MM.1S (cell line): ENCODE data around the gene TMEM141.
"Not testable (repeated sequence)": the region's sequence is repeated elsewhere in the genome, so short reads cannot be mapped to it uniquely, and the experiment has no call there.

Experiments
- DNase-seq: peaks from one replicate; pipeline ENCODE4 v3.0.0-alpha.2; 2015
- H2AFZ ChIP-seq: fragments of 300-600 bp; sonication (generic); 2 replicates; pipeline ENCODE4 v1.6.0; 2016; ENCODE audit warnings: antibody characterized with exemption, low read length
- H3F3A ChIP-seq: fragments of 300-600 bp; sonication (generic); 2 replicates; pipeline ENCODE4 v1.6.1; 2016; ENCODE audit warnings: mild to moderate bottlenecking, antibody characterized with exemption, low read length, moderate library complexity, mixed read lengths; ENCODE audit not compliant: insufficient read depth
- H3K27ac ChIP-seq: fragments of 300-600 bp; sonication (generic); 2 replicates; pipeline ENCODE4 v1.5.1; 2016; ENCODE audit warnings: mild to moderate bottlenecking, low read length
- H3K27me3 ChIP-seq: fragments of 300-600 bp; sonication (generic); replicated peaks from 2 replicates; pipeline ENCODE4 v1.6.0; 2016; ENCODE audit warnings: low read length; ENCODE audit not compliant: insufficient read depth
- H3K36me3 ChIP-seq: fragments of 300-600 bp; sonication (generic); replicated peaks from 2 replicates; pipeline ENCODE4 v1.6.1; 2016; ENCODE audit warnings: mild to moderate bottlenecking, low read length, mixed read lengths; ENCODE audit not compliant: insufficient read depth
- H3K4me1 ChIP-seq: fragments of 300-600 bp; sonication (generic); 2 replicates; pipeline ENCODE4 v1.6.1; 2016; ENCODE audit warnings: low read length, mixed read lengths
- H3K4me2 ChIP-seq: fragments of 300-600 bp; sonication (generic); 2 replicates; pipeline ENCODE4 v1.6.0; 2016; ENCODE audit warnings: low read depth, low read length
- H3K4me3 ChIP-seq: fragments of 300-600 bp; sonication (generic); 2 replicates; pipeline ENCODE4 v1.5.1; 2016; ENCODE audit warnings: low read length, mixed read lengths
- H3K79me2 ChIP-seq: fragments of 300-600 bp; sonication (generic); 2 replicates; pipeline ENCODE4 v1.6.1; 2016; ENCODE audit warnings: mixed run types, low read length, mixed read lengths
- H3K9ac ChIP-seq: fragments of 300-600 bp; sonication (generic); 2 replicates; pipeline ENCODE4 v1.6.1; 2016; ENCODE audit warnings: low read length, mixed read lengths
- H3K9me2 ChIP-seq: fragments of 300-600 bp; sonication (generic); replicated peaks from 2 replicates; pipeline ENCODE4 v1.6.1; 2016; ENCODE audit warnings: mild to moderate bottlenecking, low read length, mixed read lengths; ENCODE audit not compliant: insufficient read depth
- H3K9me3 ChIP-seq: fragments of 300-600 bp; sonication (generic); replicated peaks from 2 replicates; pipeline ENCODE4 v1.6.1; 2016; ENCODE audit warnings: mild to moderate bottlenecking, low read length, mixed read lengths; ENCODE audit not compliant: insufficient read depth
- H4K20me1 ChIP-seq: fragments of 300-600 bp; sonication (generic); 2 replicates; pipeline ENCODE4 v1.6.1; 2016; ENCODE audit warnings: mild to moderate bottlenecking, low read length, moderate library complexity, mixed read lengths; ENCODE audit not compliant: insufficient read depth
- EZH2 ChIP-seq: fragments of 300-600 bp; sonication (generic); optimal IDR thresholded peaks from 2 replicates; pipeline ENCODE3; 2017; ENCODE audit warnings: low read depth, mild to moderate bottlenecking, antibody characterized with exemption, low read length, mixed read lengths
- EZH2phosphoT487 ChIP-seq: fragments of 300-600 bp; sonication (generic); IDR thresholded peaks from 2 replicates; pipeline ENCODE4 v1.6.1; 2018; ENCODE audit warnings: antibody characterized with exemption, low read length
- TF ChIP-seq, protein P1 (sequence below): fragments of 300-600 bp; sonication (generic); IDR thresholded peaks from 2 replicates; pipeline ENCODE4 v1.5.1; 2016; ENCODE audit warnings: antibody characterized with exemption, low read length, mixed read lengths

TMEM141 gene

DNA sequence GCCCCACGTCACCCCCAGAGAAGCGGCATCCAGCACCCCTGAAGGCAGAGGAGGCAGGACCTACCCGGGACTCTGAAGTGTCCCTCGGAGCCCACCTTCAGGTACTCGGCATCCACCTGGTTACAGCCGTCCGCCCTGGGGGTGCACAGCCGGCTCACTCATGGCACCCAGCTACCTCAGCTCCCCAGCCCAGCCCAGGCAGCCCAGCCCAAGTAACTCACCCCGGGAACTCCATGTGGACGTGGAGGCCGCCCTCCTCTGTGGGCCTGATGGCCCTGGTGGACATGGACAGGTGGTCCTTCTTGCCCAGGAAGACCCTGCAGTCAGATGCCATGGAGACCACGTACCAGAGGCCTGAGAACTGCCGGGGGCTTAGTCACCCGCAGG, 27.5 kb upstream of the TMEM141 start:
- no peak for DNase-seq
- Histone ChIP-seq H3K9ac (no peak overlapping the region), H3K27me3 (peaks cover 27% of the 10 kb centered on the region), H3K27ac (no peak overlapping the region), H3K36me3 (no peaks in the 10 kb centered on the region), H3K4me2 (no peak overlapping the region), H3K9me2 (no peaks in the 10 kb centered on the region), H2AFZ (no peak overlapping the region), H4K20me1 (no peaks in the 10 kb centered on the region), H3F3A (peaks cover 28% of the 10 kb centered on the region), H3K4me1 (peaks cover 17% of the 10 kb centered on the region), H3K4me3 (no peak overlapping the region), H3K79me2 (no peaks in the 10 kb centered on the region), H3K9me3 (no peaks in the 10 kb centered on the region)
- TF ChIP-seq, protein P1, sequence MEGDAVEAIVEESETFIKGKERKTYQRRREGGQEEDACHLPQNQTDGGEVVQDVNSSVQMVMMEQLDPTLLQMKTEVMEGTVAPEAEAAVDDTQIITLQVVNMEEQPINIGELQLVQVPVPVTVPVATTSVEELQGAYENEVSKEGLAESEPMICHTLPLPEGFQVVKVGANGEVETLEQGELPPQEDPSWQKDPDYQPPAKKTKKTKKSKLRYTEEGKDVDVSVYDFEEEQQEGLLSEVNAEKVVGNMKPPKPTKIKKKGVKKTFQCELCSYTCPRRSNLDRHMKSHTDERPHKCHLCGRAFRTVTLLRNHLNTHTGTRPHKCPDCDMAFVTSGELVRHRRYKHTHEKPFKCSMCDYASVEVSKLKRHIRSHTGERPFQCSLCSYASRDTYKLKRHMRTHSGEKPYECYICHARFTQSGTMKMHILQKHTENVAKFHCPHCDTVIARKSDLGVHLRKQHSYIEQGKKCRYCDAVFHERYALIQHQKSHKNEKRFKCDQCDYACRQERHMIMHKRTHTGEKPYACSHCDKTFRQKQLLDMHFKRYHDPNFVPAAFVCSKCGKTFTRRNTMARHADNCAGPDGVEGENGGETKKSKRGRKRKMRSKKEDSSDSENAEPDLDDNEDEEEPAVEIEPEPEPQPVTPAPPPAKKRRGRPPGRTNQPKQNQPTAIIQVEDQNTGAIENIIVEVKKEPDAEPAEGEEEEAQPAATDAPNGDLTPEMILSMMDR = no peak
- TF ChIP-seq EZH2phosphoT487 = no peak
- no peak for TF ChIP-seq EZH2

DNA sequence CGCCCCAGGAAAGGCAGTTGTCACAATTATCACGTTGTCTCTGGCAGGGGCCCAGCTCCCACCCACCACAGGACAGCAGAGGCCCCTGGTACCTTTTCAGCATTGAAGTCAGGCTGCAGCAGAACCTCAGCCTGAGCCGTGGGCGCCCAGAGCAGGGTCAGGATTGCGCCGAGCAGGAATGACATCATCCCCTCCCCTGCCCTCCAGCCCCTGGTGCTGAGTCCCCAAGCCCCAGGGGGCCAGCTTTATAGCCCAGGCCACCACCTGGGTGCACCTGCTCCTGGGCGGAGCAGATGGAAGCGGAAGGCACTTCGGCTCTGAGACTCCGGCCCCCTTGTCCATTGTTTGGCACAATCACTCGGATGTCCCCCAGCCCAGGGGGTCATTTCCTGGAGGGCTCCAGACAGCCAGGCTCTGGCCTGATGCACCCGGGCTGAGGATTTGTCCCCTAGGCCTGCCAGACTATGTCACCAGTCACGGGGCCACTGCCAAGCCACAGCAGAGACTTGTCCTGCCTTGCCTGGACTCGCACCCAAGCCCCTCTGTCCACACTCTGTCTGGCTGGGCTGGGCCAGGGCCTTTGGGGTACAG, 26.7 kb upstream of the TMEM141 start, which contains the start of gene LCN15:
LCN15 (minus strand) TSS at position 218 of the 591 bp plus-strand sequence; CDS start at position 188, 30 bp downstream.
- peak within 1 kb of the TSS; percentile 70; the same call in 1 of the 2 replicates for H3K27ac ChIP-seq

DNA sequence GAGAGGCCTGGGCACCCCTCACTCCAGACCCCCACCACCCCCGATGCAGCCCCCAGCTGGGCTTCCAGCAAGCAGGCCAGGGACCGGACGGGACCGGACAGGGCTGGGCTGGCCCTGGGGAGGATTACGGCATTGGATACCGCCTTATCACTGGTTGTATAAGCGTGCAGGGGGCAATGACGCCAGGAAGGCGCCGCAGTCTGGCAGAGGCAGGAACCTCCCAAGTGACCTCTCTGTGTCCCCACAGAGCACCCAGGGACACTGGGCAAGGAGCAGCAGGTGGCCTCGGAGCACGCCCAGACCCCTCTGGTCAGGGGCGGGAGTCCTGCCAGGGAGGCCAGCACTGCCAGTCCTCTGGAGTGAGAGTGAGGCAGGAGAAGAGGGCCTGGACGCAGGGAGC, 26.1 kb upstream of the TMEM141 start:
- Histone ChIP-seq H3K27me3 (peaks cover 20% of the 10 kb centered on the region), H3K36me3 (no peaks in the 10 kb centered on the region), H2AFZ (no peak overlapping the region), H3K9me2 (no peaks in the 10 kb centered on the region), H3K27ac (no peak overlapping the region), H3K4me1 (peaks cover 17% of the 10 kb centered on the region), H4K20me1 (no peaks in the 10 kb centered on the region), H3K4me2 (peak overlapping the region; percentile 94; the same call in 1 of the 2 replicates), H3K4me3 (no peak overlapping the region), H3F3A (peaks cover 28% of the 10 kb centered on the region), H3K9me3 (no peaks in the 10 kb centered on the region), H3K79me2 (no peaks in the 10 kb centered on the region), H3K9ac (no peak overlapping the region)
- DNase-seq = no peak
- TF ChIP-seq EZH2 = no peak
- TF ChIP-seq, protein P1 = no peak
- TF ChIP-seq EZH2phosphoT487 = no peak

More for the DNA sequence above, 26.7 kb upstream of the TMEM141 start, which contains the start of gene LCN15:
- no peak within 1 kb of the TSS for H2AFZ ChIP-seq
- H3K36me3 ChIP-seq = no peaks in the 10 kb centered on the region
- H3K9ac ChIP-seq = no peak within 1 kb of the TSS; the same call in 1 of the 2 replicates
- DNase-seq = no peak
- peaks cover 17% of the 10 kb centered on the region for H3K4me1 ChIP-seq
- no peaks in the 10 kb centered on the region for H4K20me1 ChIP-seq
- H3K4me2 ChIP-seq = peak within 1 kb of the TSS; percentile 94; the same call in 1 of the 2 replicates
- H3K4me3 ChIP-seq = peak within 1 kb of the TSS; percentile 59; the same call in 1 of the 2 replicates
- no peak for TF ChIP-seq EZH2phosphoT487
- TF ChIP-seq EZH2 = no peak
- TF ChIP-seq, protein P1 = no peak
- no peaks in the 10 kb centered on the region for H3K9me2 ChIP-seq
- peaks cover 26% of the 10 kb centered on the region for H3K27me3 ChIP-seq
- no peaks in the 10 kb centered on the region for H3K9me3 ChIP-seq
- H3F3A ChIP-seq = peaks cover 28% of the 10 kb centered on the region
- no peaks in the 10 kb centered on the region for H3K79me2 ChIP-seq

DNA sequence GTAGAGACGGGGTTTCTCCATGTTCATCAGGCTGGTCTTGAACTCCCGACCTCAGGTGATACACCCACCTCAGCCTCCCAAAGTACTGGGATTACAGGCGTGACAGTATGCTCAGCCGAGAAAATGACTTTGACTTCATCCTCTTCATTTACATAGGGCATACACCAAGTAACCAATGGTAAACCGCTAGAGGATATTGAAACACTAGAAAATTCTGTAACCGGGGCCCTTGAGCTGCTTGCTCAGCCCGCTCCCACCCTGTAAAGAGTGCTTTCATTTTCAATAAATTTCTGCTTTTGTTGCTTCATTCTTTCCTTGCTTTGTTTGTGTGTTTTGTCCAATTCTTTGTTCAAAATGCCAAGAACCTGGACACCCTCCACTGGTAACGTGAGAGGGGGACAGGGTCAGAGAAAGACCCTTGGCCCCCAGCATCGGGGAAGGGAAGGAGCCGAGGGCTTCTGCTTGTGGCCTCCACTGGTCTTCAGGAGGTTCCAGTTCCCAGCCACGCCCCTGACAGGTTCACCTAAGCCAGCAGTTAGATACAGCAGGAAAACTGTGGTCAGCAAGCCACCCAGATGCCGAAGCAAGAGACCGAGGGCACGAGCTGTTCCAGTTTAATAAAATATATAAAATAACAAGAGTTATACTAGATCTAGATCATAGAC, 25.3 kb upstream of the TMEM141 start:
- Histone ChIP-seq H3K27me3 (peaks cover 12% of the 10 kb centered on the region), H3K4me1 (peaks cover 17% of the 10 kb centered on the region), H3K9ac (peak overlapping the region; percentile 54; the same call in 1 of the 2 replicates), H3F3A (peaks cover 28% of the 10 kb centered on the region), H3K27ac (peak overlapping the region; percentile 70; the same call in 1 of the 2 replicates), H2AFZ (peak overlapping the region; percentile 74; the same call in 1 of the 2 replicates), H3K4me3 (peak overlapping the region; percentile 59), H3K4me2 (peak overlapping the region; percentile 94)
- H3K9me3 ChIP-seq, H3K79me2 ChIP-seq, H4K20me1 ChIP-seq, H3K36me3 ChIP-seq, H3K9me2 ChIP-seq: not testable (repeated sequence)
- DNase-seq = peak; percentile 71
